GM12878 (cell line): ENCODE measurements around the gene PIK3C2B. TPM values are rescaled to one million over a fixed set of nuclear protein-coding genes. Genes with fewer than 3 reads are reported as not detected.

ENCODE experiments used
- ATF7 ChIP-seq: fragments of 450-650 bp; IDR thresholded peaks from 2 replicates; pipeline ENCODE4 v1.6.1; 2016; ENCODE audit warnings: low read depth, mild to moderate bottlenecking
- BCL11A ChIP-seq: IDR thresholded peaks from 2 replicates; pipeline ENCODE4 v1.6.1; 2011; ENCODE audit warnings: low read depth, low read length
- BRCA1 ChIP-seq: IDR thresholded peaks from 2 replicates; pipeline ENCODE4 v1.6.1; 2011; ENCODE audit warnings: low read depth, low read length, improper control_type of control experiment
- CREB1 ChIP-seq: IDR thresholded peaks from 2 replicates; pipeline ENCODE4 v1.6.1; 2012; ENCODE audit warnings: low read depth, mild to moderate bottlenecking, inconsistent platforms
- DPF2 ChIP-seq: fragments of 450-650 bp; IDR thresholded peaks from 2 replicates; pipeline ENCODE4 v1.6.1; 2017; ENCODE audit warnings: mild to moderate bottlenecking
- EED ChIP-seq: sonication (generic); IDR thresholded peaks from 2 replicates; pipeline ENCODE4 v1.6.1; 2016; ENCODE audit warnings: antibody characterized with exemption, low read depth
- LARP7 ChIP-seq: fragments of 450-650 bp; IDR thresholded peaks from 2 replicates; pipeline ENCODE4 v1.6.1; 2017; ENCODE audit warnings: mild to moderate bottlenecking
- MEF2A ChIP-seq: IDR thresholded peaks from 2 replicates; pipeline ENCODE4 v1.6.1; 2011; ENCODE audit warnings: low read depth, mild to moderate bottlenecking, low read length, moderate library complexity; ENCODE audit not compliant: insufficient read depth
- MYB ChIP-seq: fragments of 150-350 bp; IDR thresholded peaks from 2 replicates; pipeline ENCODE4 v1.6.1; 2014; ENCODE audit warnings: mild to moderate bottlenecking, low read depth, low read length, borderline replicate concordance
- PAX8 ChIP-seq: fragments of 450-650 bp; IDR thresholded peaks from 2 replicates; pipeline ENCODE4 v1.6.1; 2017; ENCODE audit warnings: mild to moderate bottlenecking, moderate library complexity
- POLR2A ChIP-seq: IDR thresholded peaks from 2 replicates; pipeline ENCODE4 v1.6.1; 2011; ENCODE audit warnings: low read depth, mild to moderate bottlenecking, low read length
- RAD21 ChIP-seq: IDR thresholded peaks from 2 replicates; pipeline ENCODE4 v1.6.1; 2011; ENCODE audit warnings: mild to moderate bottlenecking, low read depth, low read length, moderate library complexity; ENCODE audit not compliant: insufficient read depth
- RAD51 ChIP-seq: fragments of 450-650 bp; IDR thresholded peaks from 2 replicates; pipeline ENCODE4 v1.6.1; 2016; ENCODE audit warnings: moderate library complexity, mild to moderate bottlenecking, inconsistent platforms
- RB1 ChIP-seq: fragments of 450-650 bp; formaldehyde crosslinking; IDR thresholded peaks from 2 replicates; pipeline ENCODE4 v1.6.1; 2017; ENCODE audit warnings: mild to moderate bottlenecking, borderline replicate concordance
- RFX5 ChIP-seq: IDR thresholded peaks from 2 replicates; pipeline ENCODE4 v1.6.1; 2011; ENCODE audit warnings: low read depth, low read length, improper control_type of control experiment
- SP1 ChIP-seq: IDR thresholded peaks from one replicate; pipeline ENCODE4 v1.6.1; 2011; ENCODE audit warnings: low read depth, low read length
- SUPT20H ChIP-seq: IDR thresholded peaks from 2 replicates; pipeline ENCODE4 v1.6.1; 2011; ENCODE audit warnings: low read depth, mild to moderate bottlenecking, low read length, moderate library complexity, borderline replicate concordance; ENCODE audit not compliant: control insufficient read depth
- SUZ12 ChIP-seq: fragments of 200-600 bp; sonication (generic); IDR thresholded peaks from one replicate; pipeline ENCODE4 v1.6.1; 2018; ENCODE audit warnings: antibody characterized with exemption, mild to moderate bottlenecking; ENCODE audit not compliant: unreplicated experiment
- TARDBP ChIP-seq: IDR thresholded peaks from 2 replicates; pipeline ENCODE4 v1.6.1; 2016; ENCODE audit warnings: borderline replicate concordance
- ZNF24 ChIP-seq: fragments of 450-650 bp; IDR thresholded peaks from 2 replicates; pipeline ENCODE4 v1.6.1; 2017; ENCODE audit warnings: antibody characterized with exemption, mild to moderate bottlenecking
- polyA plus RNA-seq, 11 experiments: library from polyadenylated mRNA; depleted of rRNA in 4 of 11; unstranded in 6 of 11; stranded (reverse) in 5 of 11; fragments of >200 nt; fragmentation: Nextera tagmentation in 4 of 11; fragmentation: Illumina TruSeq in 1 of 11; extraction: Ambion mirVana in 4 of 11; extraction: Trizol in 1 of 11; gene quantifications; 1 replicate in 1 of 11; 2 replicates in 10 of 11; pipeline versions ENCODE4 v1.2.1 to v1.2.3, GENCODE V29; 2011 to 2016; ENCODE audit warnings: inconsistent platforms in 2 of 11, missing spikeins in 2 of 11, low read depth in 1 of 11
- total RNA-seq, 4 experiments: library from RNA; depleted of rRNA in 3 of 4; stranded (reverse); fragments of >200 nt in 3 of 4; fragmentation: Illumina TruSeq in 1 of 4; extraction: Trizol in 1 of 4; gene quantifications; 2 replicates each; pipeline versions ENCODE4 v1.2.1 to v1.2.3, GENCODE V29; 2013 to 2021
- TF ChIP-seq, protein P1 (sequence below): IDR thresholded peaks from 2 replicates; pipeline ENCODE4 v1.6.1; 2011; ENCODE audit warnings: low read depth, mild to moderate bottlenecking, low read length, moderate library complexity, borderline replicate concordance; ENCODE audit errors: extremely low read depth
- TF ChIP-seq, protein P2 (sequence below): fragments of 450-650 bp; IDR thresholded peaks from 2 replicates; pipeline ENCODE4 v1.6.1; 2016; ENCODE audit warnings: mild to moderate bottlenecking, moderate library complexity, borderline replicate concordance
- TF ChIP-seq, protein P3 (sequence below): fragments of 450-650 bp; IDR thresholded peaks from 2 replicates; pipeline ENCODE4 v1.6.1; 2014; ENCODE audit warnings: mild to moderate bottlenecking
- TF ChIP-seq, protein P4 (sequence below): fragments of 450-650 bp; IDR thresholded peaks from 2 replicates; pipeline ENCODE4 v1.6.1; 2017; ENCODE audit warnings: mild to moderate bottlenecking, moderate library complexity

The PIK3C2B gene
- total and polyA plus RNA-seq, 10 of the 15 experiments (the other 5 are each of a cell fraction or from before 2014, with no cell fraction given): 2.2 to 38.1 (median 11.4) TPM

DNA sequence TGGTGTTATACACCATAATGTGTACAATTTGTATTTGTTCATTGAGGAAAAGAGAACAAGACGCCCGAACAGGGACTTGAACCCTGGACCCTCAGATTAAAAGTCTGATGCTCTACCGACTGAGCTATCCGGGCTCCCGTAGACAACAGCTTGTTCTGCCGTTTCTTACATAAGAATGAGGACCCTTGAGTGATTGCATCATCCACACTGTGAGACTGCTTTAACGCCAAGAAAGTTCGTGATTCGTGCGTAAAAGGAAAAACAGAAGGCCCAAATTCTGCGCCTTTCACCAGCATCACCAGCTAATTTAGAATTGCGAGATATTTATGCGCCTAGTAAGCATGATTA, 12.3 kb upstream of the PIK3C2B start (continued):
- TF ChIP-seq DPF2 (0 out of 2 replicates have a peak, but pooled peaks have one; percentile 17), PAX8 (no peak; the same call in 1 of the 2 replicates), MYB (no peak), SUPT20H (no peak), ZNF24 (peak; percentile 99), EED (no peak), SUZ12 (no peak), BCL11A (no peak), POLR2A (peak; percentile 42; the same call in 1 of the 2 replicates), SP1 (no peak), BRCA1 (no peak), RB1 (no peak), ATF7 (peak; percentile 99), RAD21 (no peak), RAD51 (no peak), MEF2A (peak; percentile 28; the same call in 1 of the 2 replicates), RFX5 (no peak), CREB1 (peak; percentile 94), TARDBP (peak; percentile 98), LARP7 (no peak)
- TF ChIP-seq, protein P1, sequence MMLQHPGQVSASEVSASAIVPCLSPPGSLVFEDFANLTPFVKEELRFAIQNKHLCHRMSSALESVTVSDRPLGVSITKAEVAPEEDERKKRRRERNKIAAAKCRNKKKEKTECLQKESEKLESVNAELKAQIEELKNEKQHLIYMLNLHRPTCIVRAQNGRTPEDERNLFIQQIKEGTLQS: peak; percentile 81; the same call in 1 of the 2 replicates
- TF ChIP-seq, protein P2, sequence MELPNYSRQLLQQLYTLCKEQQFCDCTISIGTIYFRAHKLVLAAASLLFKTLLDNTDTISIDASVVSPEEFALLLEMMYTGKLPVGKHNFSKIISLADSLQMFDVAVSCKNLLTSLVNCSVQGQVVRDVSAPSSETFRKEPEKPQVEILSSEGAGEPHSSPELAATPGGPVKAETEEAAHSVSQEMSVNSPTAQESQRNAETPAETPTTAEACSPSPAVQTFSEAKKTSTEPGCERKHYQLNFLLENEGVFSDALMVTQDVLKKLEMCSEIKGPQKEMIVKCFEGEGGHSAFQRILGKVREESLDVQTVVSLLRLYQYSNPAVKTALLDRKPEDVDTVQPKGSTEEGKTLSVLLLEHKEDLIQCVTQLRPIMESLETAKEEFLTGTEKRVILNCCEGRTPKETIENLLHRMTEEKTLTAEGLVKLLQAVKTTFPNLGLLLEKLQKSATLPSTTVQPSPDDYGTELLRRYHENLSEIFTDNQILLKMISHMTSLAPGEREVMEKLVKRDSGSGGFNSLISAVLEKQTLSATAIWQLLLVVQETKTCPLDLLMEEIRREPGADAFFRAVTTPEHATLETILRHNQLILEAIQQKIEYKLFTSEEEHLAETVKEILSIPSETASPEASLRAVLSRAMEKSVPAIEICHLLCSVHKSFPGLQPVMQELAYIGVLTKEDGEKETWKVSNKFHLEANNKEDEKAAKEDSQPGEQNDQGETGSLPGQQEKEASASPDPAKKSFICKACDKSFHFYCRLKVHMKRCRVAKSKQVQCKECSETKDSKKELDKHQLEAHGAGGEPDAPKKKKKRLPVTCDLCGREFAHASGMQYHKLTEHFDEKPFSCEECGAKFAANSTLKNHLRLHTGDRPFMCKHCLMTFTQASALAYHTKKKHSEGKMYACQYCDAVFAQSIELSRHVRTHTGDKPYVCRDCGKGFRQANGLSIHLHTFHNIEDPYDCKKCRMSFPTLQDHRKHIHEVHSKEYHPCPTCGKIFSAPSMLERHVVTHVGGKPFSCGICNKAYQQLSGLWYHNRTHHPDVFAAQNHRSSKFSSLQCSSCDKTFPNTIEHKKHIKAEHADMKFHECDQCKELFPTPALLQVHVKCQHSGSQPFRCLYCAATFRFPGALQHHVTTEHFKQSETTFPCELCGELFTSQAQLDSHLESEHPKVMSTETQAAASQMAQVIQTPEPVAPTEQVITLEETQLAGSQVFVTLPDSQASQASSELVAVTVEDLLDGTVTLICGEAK: peak; percentile 83
- TF ChIP-seq, protein P3, sequence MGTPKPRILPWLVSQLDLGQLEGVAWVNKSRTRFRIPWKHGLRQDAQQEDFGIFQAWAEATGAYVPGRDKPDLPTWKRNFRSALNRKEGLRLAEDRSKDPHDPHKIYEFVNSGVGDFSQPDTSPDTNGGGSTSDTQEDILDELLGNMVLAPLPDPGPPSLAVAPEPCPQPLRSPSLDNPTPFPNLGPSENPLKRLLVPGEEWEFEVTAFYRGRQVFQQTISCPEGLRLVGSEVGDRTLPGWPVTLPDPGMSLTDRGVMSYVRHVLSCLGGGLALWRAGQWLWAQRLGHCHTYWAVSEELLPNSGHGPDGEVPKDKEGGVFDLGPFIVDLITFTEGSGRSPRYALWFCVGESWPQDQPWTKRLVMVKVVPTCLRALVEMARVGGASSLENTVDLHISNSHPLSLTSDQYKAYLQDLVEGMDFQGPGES: no peak
- TF ChIP-seq, protein P4, sequence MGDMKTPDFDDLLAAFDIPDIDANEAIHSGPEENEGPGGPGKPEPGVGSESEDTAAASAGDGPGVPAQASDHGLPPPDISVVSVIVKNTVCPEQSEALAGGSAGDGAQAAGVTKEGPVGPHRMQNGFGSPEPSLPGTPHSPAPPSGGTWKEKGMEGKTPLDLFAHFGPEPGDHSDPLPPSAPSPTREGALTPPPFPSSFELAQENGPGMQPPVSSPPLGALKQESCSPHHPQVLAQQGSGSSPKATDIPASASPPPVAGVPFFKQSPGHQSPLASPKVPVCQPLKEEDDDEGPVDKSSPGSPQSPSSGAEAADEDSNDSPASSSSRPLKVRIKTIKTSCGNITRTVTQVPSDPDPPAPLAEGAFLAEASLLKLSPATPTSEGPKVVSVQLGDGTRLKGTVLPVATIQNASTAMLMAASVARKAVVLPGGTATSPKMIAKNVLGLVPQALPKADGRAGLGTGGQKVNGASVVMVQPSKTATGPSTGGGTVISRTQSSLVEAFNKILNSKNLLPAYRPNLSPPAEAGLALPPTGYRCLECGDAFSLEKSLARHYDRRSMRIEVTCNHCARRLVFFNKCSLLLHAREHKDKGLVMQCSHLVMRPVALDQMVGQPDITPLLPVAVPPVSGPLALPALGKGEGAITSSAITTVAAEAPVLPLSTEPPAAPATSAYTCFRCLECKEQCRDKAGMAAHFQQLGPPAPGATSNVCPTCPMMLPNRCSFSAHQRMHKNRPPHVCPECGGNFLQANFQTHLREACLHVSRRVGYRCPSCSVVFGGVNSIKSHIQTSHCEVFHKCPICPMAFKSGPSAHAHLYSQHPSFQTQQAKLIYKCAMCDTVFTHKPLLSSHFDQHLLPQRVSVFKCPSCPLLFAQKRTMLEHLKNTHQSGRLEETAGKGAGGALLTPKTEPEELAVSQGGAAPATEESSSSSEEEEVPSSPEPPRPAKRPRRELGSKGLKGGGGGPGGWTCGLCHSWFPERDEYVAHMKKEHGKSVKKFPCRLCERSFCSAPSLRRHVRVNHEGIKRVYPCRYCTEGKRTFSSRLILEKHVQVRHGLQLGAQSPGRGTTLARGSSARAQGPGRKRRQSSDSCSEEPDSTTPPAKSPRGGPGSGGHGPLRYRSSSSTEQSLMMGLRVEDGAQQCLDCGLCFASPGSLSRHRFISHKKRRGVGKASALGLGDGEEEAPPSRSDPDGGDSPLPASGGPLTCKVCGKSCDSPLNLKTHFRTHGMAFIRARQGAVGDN: no peak
